DMS53 (cell line): ENCODE measurements around the gene STING1.
"Not testable (repeated sequence)": the region's sequence is repeated elsewhere in the genome, so short reads cannot be mapped to it uniquely, and the experiment has no call there.

Experiments used
- DNase-seq: peaks from one replicate; lab custom pipeline; 2025; lab: John Stamatoyannopoulos, UW

The STING1 gene

GRCh38 chr5:139503036-139503817 lies 20.7 kb upstream of the STING1 start:
- DNase-seq: not testable (repeated sequence)

GRCh38 chr5:139501381-139501780 lies 18.8 kb upstream of the STING1 start:
- no peak for DNase-seq

DNA sequence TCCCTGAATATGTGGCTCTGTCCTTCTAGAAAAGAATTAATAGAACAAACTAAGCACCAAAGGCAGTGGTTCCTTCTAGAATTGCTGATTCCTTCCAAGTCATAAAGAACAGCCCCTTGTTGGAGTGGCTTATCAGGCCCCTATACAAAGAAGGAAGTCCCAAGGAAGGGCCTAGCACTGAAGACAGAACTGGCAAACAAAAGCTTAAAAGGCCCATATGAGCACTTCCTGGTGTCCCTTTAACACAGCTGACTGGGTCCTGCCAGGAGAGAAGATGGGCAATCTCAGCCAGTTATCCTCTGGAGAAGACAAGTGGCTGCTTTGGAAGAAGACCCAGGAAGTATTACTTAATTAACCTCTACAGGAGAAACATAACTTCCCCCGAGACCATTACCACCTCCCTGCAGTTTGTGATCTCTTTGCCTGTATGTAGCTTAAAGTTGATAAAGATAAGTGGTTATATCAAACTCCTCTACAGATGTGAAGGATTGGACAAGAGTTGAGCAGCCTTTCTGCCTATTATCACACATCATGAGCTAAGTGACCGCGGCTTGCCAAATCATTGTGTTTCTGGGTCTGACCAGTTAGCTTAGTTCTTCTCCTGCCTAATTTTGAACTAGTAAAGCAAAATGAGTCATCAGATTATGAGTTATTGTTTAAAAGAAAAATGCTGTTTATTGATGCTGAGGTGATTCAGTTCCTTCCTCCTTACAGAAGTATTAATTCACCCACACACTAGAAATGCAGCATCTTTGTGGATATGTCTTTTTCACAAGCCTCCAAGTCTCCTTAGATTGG lies 13.3 kb upstream of the STING1 start:
- DNase-seq: peak; percentile 14

DNA sequence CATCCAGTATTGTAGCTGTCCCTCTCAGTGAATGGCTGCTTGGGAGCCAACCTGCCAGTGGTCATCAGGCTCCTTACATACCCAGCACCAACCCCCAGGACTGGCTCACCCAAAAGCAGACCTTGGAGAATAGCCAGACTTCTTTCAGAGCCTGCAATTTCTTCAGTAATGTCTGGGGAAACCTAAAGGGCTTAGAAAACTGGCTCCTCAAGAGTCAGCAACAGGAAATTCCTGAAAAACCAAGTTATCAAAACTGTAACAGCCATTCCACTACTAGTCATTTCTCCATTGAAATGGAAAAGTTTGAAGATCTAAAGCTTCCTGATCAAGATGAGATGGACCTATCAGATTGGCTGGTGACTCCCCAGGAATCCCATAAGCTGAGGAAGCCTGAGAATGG lies 12.3 kb upstream of the STING1 start:
- no peak for DNase-seq

GRCh38 chr5:139494256-139494655 lies 11.7 kb upstream of the STING1 start:
- DNase-seq: no peak

- DNase-seq: no peak
These were observed 10.2 kb upstream of the STING1 start for GRCh38 chr5:139492700-139493192.

DNA sequence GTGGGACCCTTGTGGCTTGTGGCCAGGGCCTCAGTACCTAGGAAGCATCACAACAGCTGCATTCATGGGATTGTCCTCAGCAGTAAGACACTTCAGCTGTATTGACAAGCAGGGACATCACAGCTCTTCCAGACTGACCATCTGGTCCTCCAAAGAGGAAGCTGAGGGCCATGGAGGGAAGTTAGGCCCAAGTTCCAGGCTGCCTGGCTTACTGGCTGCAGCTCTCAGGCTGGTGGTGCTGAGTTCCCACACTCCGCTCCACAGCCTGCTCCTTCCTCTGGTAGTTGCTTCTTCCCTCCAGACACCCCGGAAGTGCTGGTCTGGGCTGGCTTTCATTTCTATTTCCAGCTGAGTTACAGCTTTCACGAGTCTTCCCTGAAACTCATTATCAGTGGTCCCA lies 5.7 kb upstream of the STING1 start:
- DNase-seq: no peak

DNA sequence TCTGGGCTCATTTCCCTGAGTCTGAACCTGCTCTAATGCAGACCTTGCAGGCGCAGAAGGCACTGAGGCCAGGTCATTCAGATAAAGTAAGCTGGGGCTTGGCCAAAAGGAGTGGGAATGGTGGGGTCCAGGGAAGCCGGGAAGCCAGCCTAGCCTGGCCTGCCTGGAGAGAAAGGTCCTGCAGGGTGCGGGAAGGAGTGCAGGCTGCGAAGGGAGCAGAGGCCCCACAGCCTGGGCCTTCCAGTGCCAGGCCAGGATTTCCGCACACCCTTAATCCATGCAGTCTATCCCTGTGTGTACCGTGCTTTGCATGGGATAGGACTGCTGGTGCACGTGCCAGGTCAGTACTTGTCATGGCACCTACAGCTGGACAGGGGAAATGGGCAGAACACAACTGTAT lies 3.6 kb upstream of the STING1 start:
- DNase-seq: no peak

DNA sequence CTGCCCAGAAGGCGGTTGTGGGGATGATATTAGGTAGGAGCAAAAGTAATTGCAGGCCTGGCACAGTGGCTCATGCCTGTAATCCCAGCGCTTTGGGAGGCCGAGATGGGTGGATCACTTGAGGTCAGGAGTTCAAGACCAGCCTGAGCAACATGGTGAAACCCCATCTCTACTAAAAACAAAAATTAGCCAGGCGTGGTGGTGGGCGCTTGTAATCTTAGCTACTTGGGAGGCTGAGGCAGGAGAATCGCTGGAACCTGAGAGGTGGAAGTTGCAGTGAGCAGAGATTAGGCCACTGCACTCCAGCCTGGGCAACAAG lies 291 bp upstream of the STING1 start:
- DNase-seq: not testable (repeated sequence)

DNA sequence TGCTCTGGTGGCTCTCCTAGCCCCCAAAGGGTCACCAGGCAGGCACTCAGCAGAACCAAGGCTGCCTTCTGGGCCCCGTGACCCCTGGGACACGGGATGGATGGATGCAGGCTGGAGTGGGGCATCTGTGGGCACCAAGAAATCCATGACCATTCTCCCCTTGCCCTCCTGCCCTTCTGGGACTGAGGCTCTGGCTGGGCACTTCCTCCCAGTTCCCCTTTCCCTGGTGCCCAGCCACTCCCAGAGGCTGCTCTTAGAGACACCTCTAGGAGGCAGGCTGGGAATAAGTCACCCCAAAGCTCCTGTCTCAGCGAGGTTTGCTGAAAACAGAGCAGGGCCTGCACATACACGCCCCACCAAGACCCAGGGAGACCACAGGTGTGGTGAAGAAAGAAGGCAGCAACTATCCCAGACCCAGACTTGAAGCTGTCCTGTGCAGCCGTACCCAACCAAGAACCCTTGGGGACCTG lies 943 bp downstream of the STING1 start:
- DNase-seq: peak; percentile 44

DNA sequence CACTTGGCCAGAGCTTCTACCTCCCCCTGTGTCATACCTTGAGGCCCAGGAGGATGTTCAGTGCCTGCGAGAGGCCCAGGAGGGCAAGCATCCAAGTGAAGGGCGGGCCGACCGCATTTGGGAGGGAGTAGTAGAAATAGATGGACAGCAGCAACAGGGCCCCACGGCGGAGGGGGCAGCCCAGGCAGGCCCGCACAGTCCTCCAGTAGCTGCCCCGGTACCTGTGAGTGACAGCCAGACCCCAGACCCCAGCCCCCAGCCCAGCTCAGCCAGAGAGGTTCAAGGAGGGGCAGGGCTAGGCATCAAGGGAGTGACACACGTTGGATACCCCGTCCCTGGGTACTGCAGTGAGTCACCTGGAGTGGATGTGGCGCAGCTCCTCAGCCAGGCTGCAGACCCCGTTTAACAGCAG lies 1.4 kb downstream of the STING1 start:
- DNase-seq: no peak

DNA sequence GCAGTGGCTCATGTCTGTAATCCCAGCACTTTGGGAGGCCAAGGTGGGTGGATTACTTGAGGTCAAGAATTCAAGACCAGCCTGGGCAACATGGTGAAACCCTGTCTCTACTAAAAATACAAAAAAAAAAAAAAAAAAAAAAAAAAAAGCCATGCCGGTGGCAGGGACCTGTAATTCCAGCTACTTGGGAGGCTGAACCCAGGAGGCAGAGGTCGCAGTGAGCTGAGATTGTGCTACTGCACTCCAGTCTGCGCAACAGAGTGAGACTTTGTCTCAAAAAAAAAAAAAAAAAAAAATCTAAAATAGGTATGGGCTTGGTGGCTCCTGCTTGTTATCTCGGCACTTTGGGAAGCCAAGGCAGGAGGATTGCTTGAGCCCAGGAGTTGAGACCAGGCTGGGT lies 2.8 kb downstream of the STING1 start:
- not testable (repeated sequence) for DNase-seq

DNA sequence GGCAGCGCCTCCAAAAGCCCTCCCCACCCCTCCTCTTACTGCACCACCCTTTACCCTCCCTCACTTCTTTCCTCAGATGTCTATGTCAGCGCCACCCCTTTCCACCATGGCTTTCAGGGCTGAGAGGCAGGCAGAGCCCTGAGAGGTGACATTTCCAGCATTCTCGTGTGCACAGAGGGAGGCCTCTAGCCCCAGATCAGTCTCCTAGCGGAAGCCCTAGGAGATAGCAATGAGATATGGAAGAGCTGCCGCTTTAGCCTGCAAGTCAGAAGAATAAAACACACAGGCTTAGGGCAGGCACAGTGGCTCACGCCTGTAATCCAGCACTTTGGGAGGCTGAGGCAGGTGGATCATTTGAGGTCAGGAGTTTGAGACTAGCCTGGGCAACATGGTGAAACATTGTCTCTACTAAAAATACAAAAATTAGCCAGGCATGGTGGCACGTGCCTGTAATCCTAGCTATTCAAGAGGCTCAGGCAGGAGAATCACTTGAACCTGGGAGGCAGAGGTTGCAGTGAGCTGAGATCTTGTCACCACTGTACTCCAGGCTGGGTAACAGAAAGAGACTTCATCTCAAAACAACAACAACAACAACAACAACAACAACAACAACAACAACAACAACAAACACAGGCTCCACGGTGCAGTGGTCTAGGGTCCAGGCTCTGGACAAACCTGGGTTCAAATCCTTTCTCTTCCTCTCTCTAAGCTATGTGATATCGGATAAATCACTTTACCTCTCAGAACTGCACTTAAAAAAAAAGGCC lies 3.7 kb downstream of the STING1 start:
- not testable (repeated sequence) for DNase-seq

- DNase-seq: no peak
These were observed 6.5 kb downstream of the STING1 start for GRCh38 chr5:139475865-139476617.

DNA sequence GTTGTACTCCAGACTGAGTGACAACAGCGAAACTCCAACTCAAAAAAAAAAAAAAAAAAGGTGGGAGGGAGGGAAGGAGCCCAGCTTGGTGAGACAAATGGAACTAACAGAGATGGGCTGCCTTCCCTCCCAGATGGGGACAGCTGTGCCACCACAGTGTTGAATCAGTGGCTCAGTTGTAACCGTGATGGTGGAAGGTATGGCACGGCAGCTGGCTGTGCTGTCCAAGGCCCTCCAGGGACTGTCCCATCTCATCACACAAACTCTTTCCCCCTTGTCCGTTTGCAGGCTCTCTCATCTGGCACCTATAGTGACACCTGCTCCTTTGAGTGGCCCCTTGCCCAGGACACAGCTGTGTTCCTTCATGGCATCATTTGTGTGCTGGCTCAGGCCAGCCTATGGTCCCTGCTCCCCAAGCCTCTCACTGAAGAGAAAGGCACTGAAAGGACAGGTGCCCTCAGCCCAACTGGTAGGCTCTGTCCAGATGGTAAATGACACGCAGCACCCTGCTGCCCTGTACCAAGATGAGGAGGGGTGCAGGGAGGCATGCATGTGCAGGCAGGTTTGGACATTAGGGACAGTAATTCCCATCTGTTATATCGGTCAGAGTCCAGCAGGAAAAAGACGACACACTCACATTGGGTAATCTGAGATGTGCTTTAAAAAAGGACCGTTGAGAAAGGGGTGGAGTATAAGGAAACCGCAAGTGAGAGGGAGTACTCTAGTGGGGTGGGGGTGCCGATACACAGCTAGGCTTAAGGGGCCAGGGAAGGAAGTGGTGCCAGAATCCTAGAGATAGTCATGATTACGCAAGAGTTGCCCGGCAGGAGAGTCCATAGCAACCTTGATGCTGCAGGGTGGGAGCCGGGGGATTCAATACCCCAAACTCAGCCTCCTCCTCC lies 7.4 kb downstream of the STING1 start:
- DNase-seq: no peak

GRCh38 chr5:139473565-139473964 lies 9.0 kb downstream of the STING1 start:
- no peak for DNase-seq

- DNase-seq: no peak
These were observed 9.5 kb downstream of the STING1 start for GRCh38 chr5:139473105-139473504.

- no peak for DNase-seq
These were observed 10.1 kb downstream of the STING1 start for GRCh38 chr5:139472386-139473030.

DNA sequence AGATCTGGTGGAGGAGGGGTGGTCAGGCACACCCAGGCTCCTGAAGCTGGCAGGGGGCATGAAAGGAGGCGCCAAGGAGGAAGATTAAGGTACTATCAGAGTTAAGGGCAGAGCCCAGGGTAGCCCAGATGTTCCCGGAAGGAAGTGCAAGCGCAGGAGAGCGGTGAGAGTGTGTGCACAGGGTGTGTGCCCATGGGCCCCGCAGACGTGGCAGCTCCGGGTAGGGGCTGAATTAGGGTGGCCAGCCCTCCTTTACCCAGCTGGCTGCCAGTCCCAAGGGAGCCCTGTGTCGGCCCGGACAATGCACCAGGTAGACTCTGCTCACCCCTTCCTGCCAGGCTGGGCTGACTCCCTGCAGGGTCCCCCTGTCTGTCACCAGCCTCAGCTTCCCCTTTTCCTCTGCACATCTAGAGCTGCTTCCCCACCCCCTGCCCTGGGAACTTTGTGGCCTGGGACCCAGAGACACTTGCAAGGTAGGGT lies 11.7 kb downstream of the STING1 start, which contains the start of gene SMIM33:
Gene SMIM33, plus strand, starts transcription at position 184 of the 480 bp plus-strand sequence. Its CDS starts 118 bp downstream, at position 302.
- no peak for DNase-seq

- DNase-seq: no peak
These were observed 14.1 kb downstream of the STING1 start for GRCh38 chr5:139468421-139468931.
